Heart right ventricle (tissue), 16 donors: Measurements from ENCODE around the gene CRADD. TPM values are rescaled to one million over a fixed set of nuclear protein-coding genes. Genes with fewer than 3 reads are reported as not detected.

Source experiments
- ATAC-seq, 8 donors: fragments of 200-7000 bp; cut with Tn5 transposase; one replicate each; pipeline ENCODE4 v1.9.1; 2020; ENCODE audit warnings: mild to moderate bottlenecking in 8 of 8, moderate library complexity in 8 of 8, moderate number of reproducible peaks in 1 of 8
- DNase-seq, 2 donors: peaks; one replicate each; pipeline ENCODE4 v3.0.0-alpha.2; 2020
- H3K27ac ChIP-seq, 10 donors: fragments of 200-600 bp; sonication (generic) in 2 of 10; one replicate each; pipeline versions ENCODE4 v1.5.0 to v1.8.0; 2020 to 2022; ENCODE audit warnings: mild to moderate bottlenecking in 3 of 10
- H3K27me3 ChIP-seq, 7 donors: fragments of 200-600 bp; one replicate each; pipeline ENCODE4 v1.8.0; 2021 to 2022; ENCODE audit warnings: mild to moderate bottlenecking in 2 of 7
- H3K36me3 ChIP-seq, 9 donors: fragments of 200-600 bp; sonication (generic) in 1 of 9; one replicate each; pipeline versions ENCODE4 v1.5.0 to v1.8.0; 2020 to 2022; ENCODE audit warnings: mild to moderate bottlenecking in 2 of 9
- H3K4me1 ChIP-seq, 9 donors: fragments of 200-600 bp; sonication (generic) in 1 of 9; one replicate each; pipeline versions ENCODE4 v1.5.0 to v1.8.0; 2020 to 2022; ENCODE audit warnings: mild to moderate bottlenecking in 4 of 9
- H3K4me3 ChIP-seq, 10 donors: fragments of 200-600 bp; sonication (generic) in 2 of 10; one replicate each; pipeline versions ENCODE4 v1.5.0 to v1.8.0; 2020 to 2022; ENCODE audit warnings: mild to moderate bottlenecking in 7 of 10, moderate library complexity in 2 of 10
- H3K9me3 ChIP-seq, 11 donors: fragments of 200-600 bp in 10 of 11; sonication (generic) in 2 of 11; one replicate each; pipeline versions ENCODE4 v1.5.0 to v1.8.0; 2013 to 2022; ENCODE audit warnings: mild to moderate bottlenecking in 2 of 11, control low read depth in 1 of 11, moderate library complexity in 1 of 11
- WGBS, 2 donors: extraction: QIAGEN DNeasy Blood & Tissue Kit; methylation state at CpG; one replicate each; pipeline ENCODE4 v1.1.7; 2013; ENCODE audit warnings: inconsistent platforms in 1 of 2; 5-methylcytosine and 5-hydroxymethylcytosine counted together
- intact Hi-C, 10 donors: fragments of 100-400 bp; cut with DNase I; formaldehyde crosslinking; loops; one replicate each; pipeline versions ENCODE4 v1.11.1 to v1.14.2; 2022
- polyA plus RNA-seq, 2 donors: library from polyadenylated mRNA; stranded (reverse); fragments of 200-250 nt; gene quantifications; one replicate each; pipeline ENCODE4 v1.2.3, GENCODE V29; 2013
- total RNA-seq, 10 donors: library from RNA; stranded (reverse); fragmentation: NEBNext Ultra II Directional in 3 of 10; extraction: Animal tissue kit (Norgen Biotek cat#: 25700) in 3 of 10; gene quantifications; one replicate each; pipeline versions ENCODE4 v1.2.1 to v1.2.4, GENCODE V29; 2021 to 2023
- TF ChIP-seq, protein P1 (sequence below), 9 donors: fragments of 200-600 bp; sonication (generic) in 2 of 9; IDR thresholded peaks; one replicate each; pipeline versions ENCODE4 v1.5.0 to v1.8.0; 2021 to 2022; ENCODE audit warnings: antibody characterized with exemption in 9 of 9, mild to moderate bottlenecking in 5 of 9, moderate library complexity in 1 of 9
- donor health status: Arrhythmogenic right ventricular cardiomyopathy.
- donor health status: ischemic (EF 13 %, LVEDD 7.1; RV severe dilation, severe dysfunction).
- donor health status: healthy with polysubstance abuse.
- donor health status: DM: no; HTN: yes; CAD: no.
- donor health status: DM: no; HTN: no; CAD: no.
- donor health status: ischemic (EF 25% LVEDD 6.9; RV normal size, moderate dysfunction).
- donor health status: ischemic (EF 25% LVEDD 5.7; RV mildly dilated, moderate dysfunction).
- donor health status: healthy.
- donor health status: DM: yes; HTN: yes; CAD: no.
- donor health status: Ischemic cardiomyopathy.
- donor health status: ischemic (EF 35%, LVEDD 5.7; RV mildly dilated, moderate dysfunction).
- donor health status: nonischemic (EF 11% LVEDD 7.7; RV severe dilation, severe dysfunction).
- donor health status: DM: yes; HTN: yes; CAD: no.
- donor health status: PGD.
- donor health status: ischemic (EF 29% LVEDD 5.4; RV normal size, mild dysfunction).
- donor health status: nonischemic (EF 23%, LVEDD 6.1; RV moderate dilation, normal function).

CRADD gene
- total and polyA plus RNA-seq, 12 donors: 5.0 to 80.1 (median 51.4) TPM

DNA sequence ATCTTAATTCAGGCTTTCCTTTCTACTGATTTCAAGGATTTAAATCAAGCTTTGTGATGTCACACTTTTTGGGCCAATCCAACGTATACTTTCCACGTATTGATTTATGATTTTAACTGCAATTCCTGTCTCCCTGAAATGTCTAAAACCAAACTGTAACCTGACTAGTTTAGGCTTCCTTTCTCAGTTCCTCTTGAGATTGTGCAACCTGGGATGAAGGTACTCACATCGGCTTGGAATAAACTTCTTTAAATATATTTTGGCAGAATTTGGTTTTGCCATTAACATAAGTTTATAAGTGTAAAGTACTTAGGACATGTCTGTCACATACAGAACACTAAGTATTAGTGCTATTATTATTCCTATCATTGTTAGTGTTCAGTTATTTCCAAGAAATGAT is 224.6 kb downstream of the CRADD start:
- DNase-seq: no peak
- Histone ChIP-seq H3K27me3 (no peaks in the 10 kb centered on the region), H3K27ac (no peak overlapping the region), H3K9me3 (peaks cover 0 to 17% (median 0%) of the 10 kb centered on the region in 11 donors), H3K4me1 (peaks cover 0 to 10% (median 0%) of the 10 kb centered on the region in 9 donors), H3K36me3 (no peaks in the 10 kb centered on the region), H3K4me3 (no peak overlapping the region)
- TF ChIP-seq, protein P1, sequence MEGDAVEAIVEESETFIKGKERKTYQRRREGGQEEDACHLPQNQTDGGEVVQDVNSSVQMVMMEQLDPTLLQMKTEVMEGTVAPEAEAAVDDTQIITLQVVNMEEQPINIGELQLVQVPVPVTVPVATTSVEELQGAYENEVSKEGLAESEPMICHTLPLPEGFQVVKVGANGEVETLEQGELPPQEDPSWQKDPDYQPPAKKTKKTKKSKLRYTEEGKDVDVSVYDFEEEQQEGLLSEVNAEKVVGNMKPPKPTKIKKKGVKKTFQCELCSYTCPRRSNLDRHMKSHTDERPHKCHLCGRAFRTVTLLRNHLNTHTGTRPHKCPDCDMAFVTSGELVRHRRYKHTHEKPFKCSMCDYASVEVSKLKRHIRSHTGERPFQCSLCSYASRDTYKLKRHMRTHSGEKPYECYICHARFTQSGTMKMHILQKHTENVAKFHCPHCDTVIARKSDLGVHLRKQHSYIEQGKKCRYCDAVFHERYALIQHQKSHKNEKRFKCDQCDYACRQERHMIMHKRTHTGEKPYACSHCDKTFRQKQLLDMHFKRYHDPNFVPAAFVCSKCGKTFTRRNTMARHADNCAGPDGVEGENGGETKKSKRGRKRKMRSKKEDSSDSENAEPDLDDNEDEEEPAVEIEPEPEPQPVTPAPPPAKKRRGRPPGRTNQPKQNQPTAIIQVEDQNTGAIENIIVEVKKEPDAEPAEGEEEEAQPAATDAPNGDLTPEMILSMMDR (IDR thresholded peaks at IDR 0.05): no peak
- 91 to 92% methylated on average over 3 of the region's 3 CpGs for WGBS, 2 donors
- intact Hi-C loops: loop anchor here in 1 of 10 donors (10.0 kb wide), 1 partner anchor 337 kb away; no protein-coding TSS in a partner anchor
- no peak for ATAC-seq

GRCh38 chr12:93902192-93902591 is 225.0 kb downstream of the CRADD start:
- ATAC-seq (no peak), DNase-seq (no peak)
- WGBS, 2 donors: 93 to 97% methylated on average over 4 of the region's 4 CpGs
- H3K4me1 ChIP-seq: peaks cover 0 to 10% (median 0%) of the 10 kb centered on the region in 9 donors
- no peak overlapping the region for H3K27ac ChIP-seq
- H3K4me3 ChIP-seq: no peak overlapping the region
- H3K9me3 ChIP-seq: peaks cover 0 to 17% (median 0%) of the 10 kb centered on the region in 11 donors
- no peaks in the 10 kb centered on the region for H3K36me3 ChIP-seq
- intact Hi-C loops: loop anchor here in 1 of 10 donors (10.0 kb wide), 1 partner anchor 337 kb away; no protein-coding TSS in a partner anchor
- TF ChIP-seq, protein P1 (IDR thresholded peaks at IDR 0.05): no peak
- no peaks in the 10 kb centered on the region for H3K27me3 ChIP-seq

DNA sequence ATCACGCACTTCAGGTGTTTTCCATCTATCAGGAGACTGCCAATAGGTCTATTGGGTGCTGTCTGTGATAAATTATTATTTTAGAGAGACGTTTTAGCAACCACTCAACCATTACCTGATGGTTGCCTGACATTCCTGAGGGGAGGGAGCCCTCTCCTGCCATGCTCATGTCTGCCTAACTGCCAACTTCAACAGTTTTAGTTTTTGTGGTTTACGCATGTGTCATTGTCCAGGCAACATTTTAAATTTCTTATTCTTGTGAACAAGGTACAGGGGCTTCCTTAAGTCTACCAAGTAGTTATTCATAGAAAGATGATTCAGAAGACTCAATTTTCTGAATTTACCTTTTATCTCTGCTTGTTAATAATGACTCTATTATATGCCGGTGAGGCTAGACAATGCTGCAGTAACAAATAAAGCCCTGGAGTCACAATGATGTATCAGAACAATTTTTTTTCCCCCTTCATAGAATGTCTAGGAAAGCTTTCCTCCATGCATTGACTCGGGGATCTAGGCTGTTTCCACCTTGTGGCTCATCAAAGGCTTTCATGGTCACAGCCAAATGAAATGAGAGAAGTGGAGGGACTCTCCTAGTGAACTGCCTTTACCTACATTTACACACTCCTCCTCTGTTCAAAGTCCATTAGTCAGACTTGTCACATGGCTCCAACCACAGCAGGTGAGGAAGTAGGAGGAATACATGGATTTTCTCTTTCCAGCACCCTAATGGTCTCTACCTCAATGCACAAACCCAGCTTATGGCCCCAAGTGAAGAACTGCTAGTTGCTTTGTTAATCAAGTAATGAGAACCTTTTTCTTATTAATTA is 225.8 kb downstream of the CRADD start:
- no peak overlapping the region for H3K4me3 ChIP-seq
- peaks cover 0 to 17% (median 0%) of the 10 kb centered on the region in 11 donors for H3K9me3 ChIP-seq
- ATAC-seq (no peak), DNase-seq (no peak)
- TF ChIP-seq, protein P1 (IDR thresholded peaks at IDR 0.05): no peak
- H3K27me3 ChIP-seq: no peaks in the 10 kb centered on the region
- no peak overlapping the region for H3K27ac ChIP-seq
- no peaks in the 10 kb centered on the region for H3K36me3 ChIP-seq
- peaks cover 0 to 10% (median 0%) of the 10 kb centered on the region in 9 donors for H3K4me1 ChIP-seq
- intact Hi-C loops: loop anchor here in 1 of 10 donors (10.0 kb wide), 1 partner anchor 338 kb away; no protein-coding TSS in a partner anchor
- WGBS, 2 donors: 94% methylated on average over 5 of the region's 5 CpGs

GRCh38 chr12:93904124-93904523 is 226.9 kb downstream of the CRADD start:
- Histone ChIP-seq H3K36me3 (no peaks in the 10 kb centered on the region), H3K27ac (no peak overlapping the region), H3K27me3 (no peaks in the 10 kb centered on the region), H3K4me1 (peaks cover 0 to 11% (median 4%) of the 10 kb centered on the region in 9 donors), H3K9me3 (peaks cover 0 to 17% (median 0%) of the 10 kb centered on the region in 11 donors), H3K4me3 (no peak overlapping the region)
- 91 to 94% methylated on average over 4 of the region's 4 CpGs for WGBS, 2 donors
- intact Hi-C loops: loop anchor here in 1 of 10 donors (10.0 kb wide), 1 partner anchor 339 kb away; no protein-coding TSS in a partner anchor
- TF ChIP-seq, protein P1 (IDR thresholded peaks at IDR 0.05): no peak
- no peak for ATAC-seq
- DNase-seq: no peak
